ENCODE results near the gene FSTL4.

- TF ChIP-seq CTCF (conservative IDR thresholded peaks at IDR 0.05) = no peak
- TF ChIP-seq EZH2 (IDR thresholded peaks at IDR 0.05; ENCODE audit: low read depth) = no peak
These were observed 90.5 kb downstream of the FSTL4 start for GRCh38 chr5:133521801-133522200.
